Activated naive CD4-positive, alpha-beta T cell treated with anti-CD3 and anti-CD28 coated beads, Interleukin-2, amount 50 U/mL, for 72 hours (primary cell): ENCODE data around the gene ST7. TPM values are rescaled to one million over a fixed set of nuclear protein-coding genes. Genes with fewer than 3 reads are reported as not detected.

Source experiments
- ATAC-seq, 2 donors: fragments of 150-1000 bp; cut with Tn5 transposase; 2 replicates each; pipeline ENCODE4 v1.10.0; 2021; ENCODE audit warnings: mild to moderate bottlenecking in 2 of 2, moderate library complexity in 2 of 2
- DNase-seq, 2 donors: peaks; one replicate each; pipeline ENCODE4 v3.0.0; 2021 to 2022; ENCODE audit warnings: low spot score in 2 of 2
- H3K27ac Mint-ChIP-seq, 2 donors: one replicate each; pipeline ENCODE4 v1.8.0; 2022; ENCODE audit warnings: mild to moderate bottlenecking in 2 of 2, mixed read lengths in 2 of 2
- H3K36me3 Mint-ChIP-seq, 2 donors: one replicate each; pipeline ENCODE4 v1.8.0; 2022; ENCODE audit warnings: mixed read lengths in 2 of 2
- H3K9me3 Mint-ChIP-seq, 2 donors: one replicate each; pipeline ENCODE4 v1.8.0; 2022; ENCODE audit warnings: mixed read lengths in 2 of 2
- total RNA-seq, 2 donors: library from RNA; stranded (reverse); gene quantifications; one replicate each; pipeline ENCODE4 v1.2.3, GENCODE V29; 2022

Gene ST7
- total RNA-seq, 2 donors from 2014 or later, result 4.0 to 5.8 TPM

DNA sequence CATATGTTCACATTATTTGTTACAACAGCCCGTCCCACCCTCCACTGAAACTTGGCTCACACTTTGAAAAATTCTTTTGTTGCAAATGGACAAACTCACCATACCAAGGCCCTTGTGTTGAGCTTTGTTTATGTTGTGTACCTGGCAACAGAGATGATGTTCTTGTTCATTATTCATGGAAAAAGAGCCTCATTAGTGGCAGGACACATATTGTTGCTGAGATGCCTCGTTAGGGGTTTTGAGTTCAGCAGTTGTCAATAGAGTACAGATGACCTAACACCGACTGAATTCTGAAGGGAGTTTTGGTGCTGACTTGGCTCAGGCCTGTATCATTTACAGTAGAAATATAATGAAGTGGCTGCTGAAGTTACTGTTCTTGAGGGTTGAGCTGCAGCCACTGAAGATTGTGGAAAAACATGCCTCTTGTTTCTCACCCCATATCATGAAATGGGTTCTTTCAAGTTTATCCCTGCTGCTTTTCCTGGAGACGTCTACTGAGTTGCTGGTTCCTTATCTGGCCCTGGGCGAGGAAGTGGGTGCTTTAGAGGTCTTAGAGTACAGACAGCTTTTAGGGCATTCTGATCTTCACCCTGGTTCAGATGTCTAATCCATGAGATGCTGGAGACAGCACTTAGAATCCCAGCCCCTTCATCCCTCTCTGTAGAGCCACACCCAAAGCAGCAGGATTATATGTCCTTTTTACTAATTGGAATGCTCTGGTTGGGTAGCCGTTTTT is 219.9 kb downstream of the ST7 start:
- Mint-ChIP-seq H3K9me3 (no peaks in the 10 kb centered on the region), H3K27ac (no peak overlapping the region), H3K36me3 (peaks cover 0 to 7% of the 10 kb centered on the region in 2 donors)
- ATAC-seq (no peak), DNase-seq (no peak)

DNA sequence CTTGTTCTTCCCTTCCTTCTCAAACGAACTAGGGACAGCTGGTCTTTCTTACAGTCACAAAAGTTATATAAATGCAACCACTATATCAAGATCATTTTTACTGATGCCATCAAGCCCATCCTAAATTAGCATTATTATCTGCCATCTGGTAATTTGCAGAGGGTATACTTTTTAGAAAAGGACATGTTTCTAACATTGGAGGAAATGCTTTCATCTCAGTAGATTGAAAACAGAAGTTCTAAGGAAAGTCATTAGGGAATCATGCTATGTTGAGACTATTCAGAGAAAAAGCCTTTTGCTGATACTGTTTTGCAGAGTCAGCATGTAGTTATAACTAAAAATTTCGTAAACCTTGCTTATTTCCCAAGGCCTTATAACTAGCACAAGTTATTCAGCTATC is 222.9 kb downstream of the ST7 start:
- H3K9me3 Mint-ChIP-seq, result no peaks in the 10 kb centered on the region

DNA sequence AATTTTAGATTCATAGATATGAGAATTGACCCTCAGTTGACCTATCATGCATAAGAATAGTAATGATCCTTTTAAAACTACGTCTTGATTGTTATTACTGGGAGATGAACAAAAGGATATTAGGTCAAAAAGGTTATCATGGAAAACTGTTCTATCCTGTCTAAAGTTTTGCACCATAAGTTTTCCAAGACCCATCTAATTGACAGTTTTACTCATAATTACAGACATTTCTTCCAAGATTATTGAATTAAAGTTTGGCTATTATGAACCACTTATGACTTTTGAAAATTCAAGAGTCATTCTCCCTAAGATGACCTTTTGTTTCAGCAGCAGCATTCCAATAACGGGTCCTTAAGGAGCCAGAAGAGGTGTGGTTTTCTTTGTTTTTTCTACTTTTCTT is 225.3 kb downstream of the ST7 start:
- ATAC-seq (no peak), DNase-seq (no peak)
- H3K9me3 Mint-ChIP-seq, result no peaks in the 10 kb centered on the region
- H3K27ac Mint-ChIP-seq, result no peak overlapping the region
- H3K36me3 Mint-ChIP-seq, result peaks cover 0 to 2% of the 10 kb centered on the region in 2 donors

More for the DNA sequence above, 222.9 kb downstream of the ST7 start:
- DNase-seq, result no peak
- ATAC-seq, result no peak
- Mint-ChIP-seq H3K36me3 (peaks cover 0 to 3% of the 10 kb centered on the region in 2 donors), H3K27ac (no peak overlapping the region)

DNA sequence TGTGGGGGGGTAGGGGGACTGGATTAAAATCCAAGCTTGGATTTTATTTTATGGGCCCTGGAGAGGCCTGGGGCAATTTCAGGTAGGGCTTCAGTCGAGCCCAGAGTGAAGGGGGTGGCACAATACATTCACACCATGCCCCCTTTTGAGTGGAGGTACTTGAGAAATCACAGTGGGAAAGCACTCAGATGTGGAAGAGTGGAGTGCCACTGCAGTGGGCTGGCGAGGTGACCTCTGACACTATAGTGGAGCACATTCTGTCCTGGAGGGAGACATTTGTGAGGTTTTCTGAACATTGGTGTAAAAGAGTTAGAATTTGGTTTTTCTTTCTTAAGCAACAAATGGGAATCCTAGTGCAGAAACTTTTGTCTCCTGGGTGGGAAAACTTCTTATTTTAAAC is 226.4 kb downstream of the ST7 start:
- DNase-seq, result no peak
- Mint-ChIP-seq H3K27ac (no peak overlapping the region), H3K36me3 (peaks cover 0 to 4% of the 10 kb centered on the region in 2 donors), H3K9me3 (no peaks in the 10 kb centered on the region)
- ATAC-seq, result no peak

DNA sequence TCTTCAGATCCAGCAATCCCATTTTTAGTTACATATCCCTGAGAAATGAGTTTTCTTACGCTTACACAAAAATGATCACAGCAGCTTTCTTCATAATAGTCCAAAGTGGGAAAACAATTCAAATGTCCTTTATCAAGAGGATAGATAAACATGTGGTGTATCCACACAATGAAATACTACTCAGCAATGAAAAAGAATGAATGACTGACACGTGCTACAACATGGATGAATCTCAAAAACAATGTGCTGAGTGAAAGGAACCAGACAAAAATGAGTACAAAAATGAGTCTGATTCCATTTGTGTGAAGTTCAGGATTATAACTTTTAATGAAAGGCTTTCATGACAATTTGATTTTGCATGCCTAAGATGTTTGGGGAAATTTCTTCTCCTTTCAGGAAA is 230.4 kb downstream of the ST7 start:
- no peak for DNase-seq
- peaks cover 0 to 4% of the 10 kb centered on the region in 2 donors for H3K36me3 Mint-ChIP-seq
- no peaks in the 10 kb centered on the region for H3K9me3 Mint-ChIP-seq
- ATAC-seq, result no peak
- no peak overlapping the region for H3K27ac Mint-ChIP-seq

DNA sequence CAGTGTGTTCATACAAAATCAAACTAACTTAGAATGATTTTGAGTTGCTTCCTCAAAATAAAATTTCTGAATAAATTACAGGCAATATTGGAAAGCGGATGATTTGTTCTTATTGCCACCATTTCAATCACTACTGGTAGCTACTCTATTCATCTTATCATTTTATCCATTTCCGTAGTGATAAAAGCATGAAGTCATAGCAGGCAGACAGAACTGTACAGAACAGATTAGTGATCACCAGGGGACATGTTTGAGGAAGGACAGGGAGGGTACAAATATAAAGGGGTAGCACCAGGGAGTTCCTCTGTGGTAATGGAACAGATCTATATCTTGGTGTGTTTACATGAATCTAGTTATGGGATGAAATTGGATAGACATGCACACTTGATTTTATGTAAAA is 231.1 kb downstream of the ST7 start:
- Mint-ChIP-seq H3K36me3 (peaks cover 0 to 4% of the 10 kb centered on the region in 2 donors), H3K9me3 (no peaks in the 10 kb centered on the region), H3K27ac (no peak overlapping the region)
- DNase-seq (no peak), ATAC-seq (no peak)

DNA sequence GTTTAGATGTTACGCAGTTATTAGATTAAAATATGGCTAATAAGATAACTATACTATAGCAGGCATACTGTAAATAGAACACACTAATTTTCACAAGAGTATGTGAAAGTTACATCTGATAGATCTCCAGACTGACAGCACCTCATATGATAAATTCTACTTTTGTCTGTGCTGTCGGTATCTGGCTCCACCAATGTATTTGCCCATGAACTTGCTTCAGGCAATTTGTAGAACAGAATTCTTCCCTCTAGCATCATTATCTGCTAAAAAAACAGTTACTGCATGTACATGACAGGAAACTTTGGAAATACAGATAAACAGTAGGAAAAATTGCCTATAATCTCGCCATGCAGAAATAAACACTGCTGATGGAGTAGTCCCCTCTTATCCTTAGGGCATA is 231.8 kb downstream of the ST7 start:
- ATAC-seq, result no peak
- H3K36me3 Mint-ChIP-seq, result peaks cover 0 to 4% of the 10 kb centered on the region in 2 donors
- H3K27ac Mint-ChIP-seq, result no peak overlapping the region
- DNase-seq, result no peak
- no peaks in the 10 kb centered on the region for H3K9me3 Mint-ChIP-seq

DNA sequence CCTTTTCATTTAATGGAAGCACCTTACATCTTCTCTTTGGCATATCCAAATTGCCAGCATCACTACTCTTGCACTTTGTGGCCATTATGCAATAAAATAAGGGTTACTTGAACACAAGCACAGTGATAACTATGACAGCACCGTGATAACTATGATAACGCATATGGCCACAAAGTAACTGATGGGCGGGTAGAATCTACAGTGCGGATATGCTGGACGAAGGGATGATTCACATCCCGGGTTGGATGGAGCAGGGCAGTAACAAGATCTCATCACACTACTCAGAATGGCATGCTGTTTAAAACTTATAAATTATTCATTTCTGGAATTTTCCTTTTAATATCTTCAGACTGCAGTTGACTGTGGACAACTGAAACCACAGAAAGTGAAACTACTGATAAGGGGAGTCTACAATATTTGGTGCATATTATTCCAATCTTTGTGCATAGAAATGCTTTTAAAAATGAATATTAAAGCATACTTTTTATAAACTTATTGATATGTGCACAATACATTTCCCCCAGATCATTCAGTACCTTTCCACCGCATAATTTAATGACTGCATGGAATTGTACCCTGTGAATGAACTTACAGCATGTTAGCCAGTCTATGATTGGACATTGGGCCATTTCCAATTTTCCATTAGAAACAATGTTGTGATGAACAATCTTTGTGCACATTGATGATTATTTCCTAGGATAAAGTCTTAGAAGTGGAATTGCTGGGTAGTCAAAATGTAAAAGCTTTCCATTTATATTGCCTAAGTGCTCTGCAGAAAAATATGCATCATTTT is 233.1 kb downstream of the ST7 start:
- H3K36me3 Mint-ChIP-seq, result peaks cover 0 to 9% of the 10 kb centered on the region in 2 donors
- ATAC-seq, result no peak
- H3K9me3 Mint-ChIP-seq, result no peaks in the 10 kb centered on the region
- no peak for DNase-seq
- H3K27ac Mint-ChIP-seq, result no peak overlapping the region

DNA sequence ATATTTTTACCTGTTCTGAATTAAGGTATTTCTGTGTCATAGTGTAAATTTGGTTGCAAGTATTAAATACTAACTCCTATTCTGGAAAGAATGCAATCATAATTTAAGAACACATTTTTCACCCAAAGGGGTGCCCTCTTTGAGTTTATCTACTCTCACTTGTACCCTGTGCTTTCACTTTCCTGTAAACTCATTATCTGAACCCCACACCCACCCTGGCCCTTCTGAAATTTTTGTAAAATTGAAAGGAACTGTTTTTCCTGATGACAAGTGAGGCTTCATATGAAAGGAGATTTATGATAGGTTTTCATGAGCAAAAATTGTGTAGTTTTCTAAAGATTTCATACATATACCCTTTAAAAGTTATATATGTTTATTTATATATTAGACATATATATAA is 235.1 kb downstream of the ST7 start:
- DNase-seq (no peak), ATAC-seq (no peak)
- Mint-ChIP-seq H3K36me3 (peaks cover 0 to 9% of the 10 kb centered on the region in 2 donors), H3K27ac (no peak overlapping the region), H3K9me3 (no peaks in the 10 kb centered on the region)

DNA sequence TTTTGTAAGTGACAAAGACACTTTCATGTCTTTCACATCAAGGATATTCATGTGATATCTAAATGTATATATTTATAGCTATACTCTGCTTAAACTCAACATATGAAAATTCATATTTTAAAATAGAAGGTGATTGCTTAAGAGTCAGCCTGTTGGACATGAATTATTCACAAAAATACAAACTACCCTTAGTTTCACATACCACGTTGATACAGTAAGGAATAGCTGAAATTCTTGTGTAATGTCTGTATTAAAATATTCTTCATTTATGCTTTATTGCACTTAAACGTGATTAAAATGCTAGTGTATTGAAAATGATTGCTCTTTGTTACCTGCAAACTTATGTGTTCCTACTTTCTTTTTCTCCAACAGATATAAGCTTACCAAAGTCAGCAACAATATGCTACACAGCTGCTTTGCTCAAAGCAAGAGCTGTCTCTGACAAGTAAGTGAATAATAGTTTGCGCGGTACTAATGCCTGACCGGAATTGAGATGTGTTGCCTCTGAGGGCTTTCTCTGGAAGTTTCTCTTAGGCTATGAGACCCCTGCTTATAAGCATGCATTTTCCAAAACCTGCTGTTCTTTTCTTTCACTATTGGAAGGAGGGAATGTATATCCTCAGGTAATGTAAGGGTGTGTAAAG is 235.8 kb downstream of the ST7 start:
- Mint-ChIP-seq H3K9me3 (no peaks in the 10 kb centered on the region), H3K27ac (no peak overlapping the region)

DNA sequence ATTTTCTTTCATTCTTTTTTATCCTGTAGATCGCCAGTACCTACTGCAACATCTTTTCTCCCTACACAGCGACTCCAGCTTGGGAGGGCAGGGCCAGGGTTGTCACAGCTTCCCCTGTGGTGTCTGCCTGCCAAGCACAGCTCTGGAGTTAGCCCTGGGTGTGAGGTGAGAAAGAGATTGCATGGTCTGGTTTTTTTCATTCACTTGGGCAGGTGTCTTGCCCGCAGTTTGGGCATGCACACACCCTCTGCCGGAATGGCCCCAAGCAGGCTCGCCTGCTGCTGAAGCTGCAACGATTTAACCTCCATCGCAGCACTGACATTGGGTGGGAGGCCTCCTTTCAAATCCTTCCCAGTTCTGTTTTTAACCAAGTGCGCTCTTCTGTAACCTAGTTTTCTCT is 236.8 kb downstream of the ST7 start:
- peaks cover 0 to 5% of the 10 kb centered on the region in 2 donors for H3K36me3 Mint-ChIP-seq
- DNase-seq (no peak), ATAC-seq (no peak)
- H3K9me3 Mint-ChIP-seq, result no peaks in the 10 kb centered on the region
- H3K27ac Mint-ChIP-seq, result no peak overlapping the region

More for the DNA sequence above, 235.8 kb downstream of the ST7 start:
- no peak for DNase-seq
- no peak for ATAC-seq
- H3K36me3 Mint-ChIP-seq, result peaks cover 0 to 5% of the 10 kb centered on the region in 2 donors

DNA sequence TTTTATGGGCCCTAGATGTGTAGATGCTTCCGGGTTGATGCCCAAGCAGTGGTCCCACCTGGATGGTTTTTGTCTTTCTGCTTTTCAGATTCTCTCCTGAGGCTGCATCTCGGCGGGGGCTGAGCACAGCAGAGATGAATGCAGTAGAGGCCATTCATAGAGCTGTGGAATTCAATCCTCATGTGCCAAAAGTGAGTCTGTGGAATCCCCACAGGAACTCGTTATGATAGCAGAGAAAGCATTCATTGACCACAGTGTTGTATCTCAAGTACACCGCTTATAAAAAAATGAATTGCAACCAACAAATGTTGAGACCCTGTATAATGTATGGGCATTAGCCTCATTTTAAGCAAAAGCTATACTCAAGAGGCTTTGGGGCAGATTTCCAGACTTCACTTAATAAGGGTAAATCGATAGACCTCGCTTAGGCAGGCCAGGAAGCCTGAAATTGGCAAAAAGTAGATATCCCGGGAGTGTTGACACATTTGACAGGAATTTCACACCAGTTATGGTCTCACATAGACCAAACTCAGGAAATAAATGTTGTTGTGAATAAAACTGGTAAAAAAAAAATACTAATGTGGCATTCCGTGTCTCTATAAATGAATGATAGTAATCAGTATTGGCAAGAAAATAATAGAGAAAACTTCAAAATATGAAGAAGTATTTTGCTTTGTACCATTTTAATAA is 237.6 kb downstream of the ST7 start:
- Mint-ChIP-seq H3K9me3 (no peaks in the 10 kb centered on the region), H3K36me3 (peaks cover 0 to 5% of the 10 kb centered on the region in 2 donors), H3K27ac (no peak overlapping the region)
- no peak for DNase-seq
- no peak for ATAC-seq

DNA sequence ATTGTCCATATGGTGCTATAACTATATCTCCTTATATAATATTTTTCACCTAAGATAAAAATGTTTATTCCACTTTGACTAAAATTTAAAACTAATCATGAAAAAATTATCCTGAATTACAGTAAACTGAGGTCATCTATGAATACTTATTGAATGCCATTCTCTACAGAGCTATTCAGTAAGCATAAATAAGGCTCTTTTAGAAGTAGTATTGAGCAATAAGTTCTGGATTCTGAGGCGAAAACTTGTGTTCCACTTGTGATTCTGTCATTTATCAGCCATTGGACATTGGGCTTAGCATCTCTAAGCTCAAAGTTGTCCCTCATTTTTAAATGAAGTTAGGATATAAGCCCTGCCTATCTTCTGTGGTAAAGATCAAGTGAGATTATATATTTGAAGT is 238.8 kb downstream of the ST7 start:
- Mint-ChIP-seq H3K9me3 (no peaks in the 10 kb centered on the region), H3K27ac (no peak overlapping the region), H3K36me3 (peaks cover 0 to 5% of the 10 kb centered on the region in 2 donors)
- ATAC-seq, result no peak
- DNase-seq, result no peak

DNA sequence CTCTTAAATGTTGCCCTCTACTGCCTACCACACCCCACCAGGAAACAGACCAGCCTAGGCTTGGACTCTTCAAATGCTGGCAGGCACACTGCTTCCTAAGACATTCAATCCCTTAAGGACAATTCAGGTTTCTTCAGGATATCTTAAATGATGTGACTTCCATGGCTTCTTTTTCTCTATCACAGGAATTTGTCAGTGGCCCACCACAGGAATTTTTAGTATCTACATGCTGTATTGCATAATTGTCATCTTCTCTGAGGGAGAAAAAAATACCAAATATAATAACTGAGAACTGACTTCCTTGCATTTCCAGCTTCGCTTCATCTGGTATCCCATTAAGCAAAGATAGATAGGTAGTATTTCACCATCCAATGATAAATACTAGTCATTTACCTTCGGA is 240.3 kb downstream of the ST7 start:
- peaks cover 0 to 5% of the 10 kb centered on the region in 2 donors for H3K36me3 Mint-ChIP-seq
- ATAC-seq, result no peak
- no peaks in the 10 kb centered on the region for H3K9me3 Mint-ChIP-seq
- DNase-seq, result no peak
- no peak overlapping the region for H3K27ac Mint-ChIP-seq

DNA sequence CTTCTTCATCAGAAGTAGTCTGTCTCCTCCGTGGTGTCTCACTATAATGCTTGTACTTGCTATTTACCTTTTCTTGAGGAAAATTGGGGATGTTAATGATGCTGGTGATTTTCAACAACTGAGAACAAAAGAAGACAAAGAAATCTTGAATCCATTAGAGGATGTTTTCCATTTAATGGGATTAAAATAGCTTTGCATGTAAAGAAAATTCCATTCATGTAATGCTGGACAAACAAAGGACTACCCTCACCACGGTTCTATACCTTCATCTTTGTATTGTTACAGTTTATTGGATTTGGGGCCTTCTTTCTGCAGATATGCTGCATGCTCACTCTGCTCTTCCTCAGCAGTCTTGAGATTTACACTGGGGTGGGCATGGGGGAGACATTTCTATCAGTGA is 241.1 kb downstream of the ST7 start:
- Mint-ChIP-seq H3K27ac (no peak overlapping the region), H3K36me3 (peaks cover 0 to 5% of the 10 kb centered on the region in 2 donors), H3K9me3 (no peaks in the 10 kb centered on the region)
- ATAC-seq (no peak), DNase-seq (no peak)

DNA sequence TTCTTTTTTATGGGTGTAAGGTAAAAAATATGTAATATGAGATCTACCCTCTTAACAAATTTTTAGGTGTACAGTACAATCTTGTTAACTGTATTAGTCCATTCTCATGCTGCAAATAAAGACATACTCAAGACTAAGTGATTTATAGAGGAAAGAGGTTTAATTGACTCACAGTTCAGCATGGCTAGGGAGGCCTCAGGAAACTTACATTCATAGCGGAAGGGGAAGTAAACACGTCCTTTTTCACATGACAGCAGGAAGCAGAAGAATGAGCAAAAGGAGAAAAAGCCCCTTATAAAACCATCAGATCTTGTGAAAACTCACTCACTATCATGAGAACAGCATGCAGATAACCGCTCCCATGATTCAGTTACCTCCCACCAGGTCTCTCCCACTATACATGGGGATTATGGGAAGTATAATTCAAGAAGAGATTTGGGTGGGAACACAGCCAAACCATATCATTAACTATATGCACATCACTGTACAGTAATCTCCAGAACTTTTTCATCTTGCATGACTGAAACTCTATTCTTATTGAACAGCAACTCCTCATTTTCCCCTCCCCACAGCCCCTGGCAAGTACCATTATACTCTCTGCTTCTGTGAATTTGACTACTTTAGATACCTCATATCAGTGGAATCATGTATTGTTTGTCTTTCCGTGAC is 242.2 kb downstream of the ST7 start:
- ATAC-seq, result peak in 1 of 2 donors; percentile 34
- Mint-ChIP-seq H3K9me3 (no peaks in the 10 kb centered on the region), H3K36me3 (peaks cover 0 to 4% of the 10 kb centered on the region in 2 donors), H3K27ac (no peak overlapping the region)
- DNase-seq, result no peak
